ENCODE results near the gene KLF8.

The KLF8 gene

GRCh38 chrX:56309881-56310280 lies 77.7 kb downstream of the KLF8 start:
- no peak for DNase-seq (ENCODE audit: low read depth in 3 of 3)

- no peak for DNase-seq (ENCODE audit: low read depth in 3 of 3)
Measured at GRCh38 chrX:56310581-56310980, 78.4 kb downstream of the KLF8 start.

DNA sequence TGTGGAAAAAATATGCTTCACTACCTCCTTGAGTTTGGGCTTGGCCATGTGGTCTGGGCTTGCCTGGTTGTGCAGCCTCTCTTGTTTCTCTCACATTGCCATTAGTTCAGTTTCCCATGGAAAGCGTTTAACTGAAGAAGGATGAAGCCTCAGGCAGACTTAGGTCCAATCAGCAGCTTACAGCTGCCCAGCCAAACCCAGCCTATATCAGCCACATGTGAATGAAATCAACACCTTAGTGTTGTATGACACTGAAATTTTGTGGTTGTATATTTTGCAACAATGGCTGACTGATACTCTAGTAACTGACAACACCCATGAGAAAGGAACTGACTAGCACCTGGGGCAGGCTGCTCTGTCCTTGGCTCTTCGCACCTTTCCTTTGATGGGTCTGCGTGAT lies 81.2 kb downstream of the KLF8 start:
- DNase-seq (ENCODE audit: low read depth in 3 of 3), result no peak

GRCh38 chrX:56314334-56314733 lies 82.2 kb downstream of the KLF8 start:
- no peak for DNase-seq (ENCODE audit: low read depth in 3 of 3)

DNA sequence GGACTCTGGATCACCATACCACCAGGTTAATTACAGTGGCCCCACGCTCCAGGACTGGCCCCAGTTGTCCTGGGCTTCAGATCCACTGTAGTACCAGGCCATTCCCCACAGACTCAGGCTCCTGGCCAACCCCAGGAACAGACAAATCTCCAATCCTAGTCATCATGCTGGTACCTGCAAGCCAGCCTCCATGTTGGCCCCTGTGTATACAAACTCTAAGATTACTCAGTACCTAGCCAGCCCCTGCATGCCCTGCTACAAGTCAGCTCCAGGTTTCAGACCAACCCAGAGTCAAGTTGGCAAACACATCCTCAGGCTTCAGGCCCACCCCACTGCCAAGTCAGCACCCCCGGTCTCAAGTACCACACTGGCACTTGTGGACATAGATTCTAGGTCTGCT lies 85.9 kb downstream of the KLF8 start:
- no peak for DNase-seq (ENCODE audit: low read depth in 3 of 3)

GRCh38 chrX:56319165-56319564 lies 87.0 kb downstream of the KLF8 start:
- DNase-seq (ENCODE audit: low read depth in 3 of 3), result no peak

All from stimulated activated CD4-positive, alpha-beta T cell treated with anti-CD3 and anti-CD28 coated beads, TNF-alpha, amount 100 ng/mL, for 48 hours (primary cell).